ENCODE data around the gene C6orf15.
"Not testable (repeated sequence)": the region's sequence is repeated elsewhere in the genome, so short reads cannot be mapped to it uniquely, and the experiment has no call there.

Gene C6orf15

DNA sequence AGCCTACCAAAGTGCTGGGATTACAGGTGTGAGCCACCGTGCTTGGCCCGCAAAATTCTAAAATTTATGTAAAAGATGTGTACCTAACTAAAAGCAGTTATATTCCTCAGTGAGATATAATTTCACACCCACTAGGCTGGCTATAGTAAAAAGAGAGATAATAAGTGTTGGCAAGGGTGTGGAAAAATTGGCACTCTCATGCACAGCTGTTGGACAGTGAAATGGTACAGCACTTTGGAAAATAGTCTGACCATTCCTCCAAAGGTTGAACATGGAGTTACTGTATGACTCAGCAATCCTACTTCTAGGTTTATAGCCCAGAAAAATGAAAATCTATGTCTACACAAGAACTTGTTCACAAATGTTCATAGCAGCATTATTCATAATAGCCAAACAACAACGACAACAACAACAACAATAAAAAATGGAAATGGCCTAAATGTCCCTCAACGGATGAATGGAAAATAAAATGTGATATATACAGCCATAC lies 13.9 kb downstream of the C6orf15 start:
- DNase-seq = no peak

DNA sequence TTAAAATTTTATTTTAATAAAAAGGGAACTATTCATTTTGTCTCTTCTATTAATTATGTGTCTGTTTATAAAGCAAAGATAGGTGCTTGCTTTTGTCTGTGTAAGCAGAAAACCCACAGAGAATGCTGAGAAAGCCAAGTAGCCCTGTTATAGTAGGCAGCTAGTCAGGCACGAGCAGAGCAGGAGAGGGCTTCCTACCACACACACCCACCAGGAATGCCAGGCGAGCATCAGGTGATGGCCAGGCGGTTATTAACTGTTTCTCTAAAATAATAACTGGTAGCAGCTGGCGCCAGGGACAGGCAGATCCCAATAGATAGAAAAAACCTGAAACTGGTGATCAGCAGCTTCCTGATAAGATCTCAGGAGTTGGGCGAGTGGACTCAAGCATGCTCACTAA lies 15.7 kb downstream of the C6orf15 start:
- no peak for DNase-seq

DNA sequence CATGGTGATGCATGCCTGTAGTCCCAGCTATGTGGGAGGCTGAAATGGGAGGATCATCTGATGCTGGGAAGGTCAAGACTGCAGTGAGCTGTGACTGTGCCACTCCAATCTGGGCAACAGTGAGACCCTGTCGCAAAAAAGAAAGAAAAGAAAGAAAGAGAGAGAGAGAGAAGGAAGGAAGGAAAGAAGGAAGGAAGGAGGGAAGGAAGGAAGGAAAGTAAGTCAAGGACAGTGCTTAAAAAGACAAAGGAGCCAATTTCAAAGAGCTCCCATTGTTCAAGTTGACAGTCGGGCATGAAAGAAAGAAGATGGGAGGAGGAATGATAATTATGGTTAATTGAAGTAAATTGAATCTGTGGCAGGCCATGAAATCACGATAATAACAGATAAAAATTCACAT lies 16.2 kb downstream of the C6orf15 start:
- DNase-seq = no peak

DNA sequence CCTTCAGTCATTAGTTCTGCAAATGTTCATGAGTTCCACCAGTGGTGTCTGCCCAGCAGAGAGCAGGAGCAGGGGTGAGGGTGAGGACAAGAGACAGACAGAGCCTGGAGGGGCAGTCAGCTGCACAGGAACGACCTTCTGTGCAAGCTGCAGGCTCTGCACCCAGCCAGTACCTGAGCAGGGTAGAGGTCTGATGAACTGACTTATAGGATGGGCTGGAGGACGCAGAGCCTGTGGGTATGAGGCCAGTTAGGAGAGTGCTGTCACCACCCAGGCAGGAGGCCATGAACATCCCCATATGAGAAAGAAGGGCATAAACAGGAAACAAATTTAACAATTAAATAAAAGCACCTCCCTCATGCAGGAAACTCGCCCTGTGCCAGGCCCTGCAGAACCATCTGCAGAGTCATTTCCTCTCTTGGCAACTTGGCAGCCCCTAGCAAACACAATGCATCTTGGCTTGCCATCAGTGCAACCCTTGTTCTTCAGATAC lies 17.9 kb downstream of the C6orf15 start:
- DNase-seq = peak; percentile 49

DNA sequence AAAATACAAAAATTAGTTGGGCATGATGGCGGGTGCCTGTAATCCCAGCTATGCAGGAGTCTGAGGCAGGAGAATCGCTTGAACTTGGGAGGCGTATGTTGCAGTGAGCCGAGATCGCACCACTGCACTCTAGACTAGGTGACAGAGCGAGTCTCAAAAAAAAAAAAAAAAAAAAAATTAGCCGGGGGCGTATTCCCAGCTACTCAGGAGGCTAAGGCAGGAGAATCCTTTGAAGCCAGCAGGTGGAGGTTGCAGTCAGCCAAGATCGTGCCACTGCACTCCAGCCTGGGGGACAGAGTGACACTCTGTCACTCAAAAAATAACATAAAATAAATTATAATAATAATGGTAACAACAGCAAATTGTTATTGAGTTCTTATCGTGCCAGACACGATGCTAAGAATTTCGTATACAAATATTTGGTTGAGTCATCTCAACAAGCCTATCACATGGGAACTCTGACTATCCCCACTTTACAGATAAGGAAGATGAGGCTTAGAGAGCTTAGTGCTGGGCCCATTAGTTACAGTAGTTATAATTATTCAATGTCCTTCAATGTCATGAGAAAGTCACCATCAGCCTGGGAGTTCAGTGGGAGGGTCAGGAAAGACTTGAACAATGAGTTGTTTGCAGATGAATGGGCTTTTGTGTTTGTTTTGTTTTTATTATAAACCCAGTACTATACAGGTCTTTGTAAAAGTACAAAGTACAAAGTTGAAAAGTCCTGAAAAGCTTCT lies 19.4 kb downstream of the C6orf15 start:
- no peak for DNase-seq

DNA sequence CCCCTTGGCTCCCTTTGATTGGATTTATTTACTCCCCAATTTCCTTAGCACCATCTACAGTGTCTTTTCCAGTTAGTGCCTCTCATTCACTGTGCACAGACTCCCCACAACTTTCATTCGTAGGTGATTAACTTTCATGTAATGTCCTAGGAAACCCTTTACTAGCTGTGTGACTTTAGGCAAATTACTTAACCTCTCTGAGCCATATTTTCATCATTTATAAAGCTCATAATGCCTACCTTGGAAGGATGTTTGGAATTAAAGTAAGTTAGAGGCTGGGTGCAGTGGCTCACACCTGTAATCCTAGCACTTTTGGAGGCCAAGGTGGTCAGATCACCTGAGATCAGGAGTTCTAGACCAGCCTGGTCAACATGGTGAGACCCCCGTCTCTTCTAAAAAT lies 20.1 kb downstream of the C6orf15 start:
- no peak for DNase-seq

DNA sequence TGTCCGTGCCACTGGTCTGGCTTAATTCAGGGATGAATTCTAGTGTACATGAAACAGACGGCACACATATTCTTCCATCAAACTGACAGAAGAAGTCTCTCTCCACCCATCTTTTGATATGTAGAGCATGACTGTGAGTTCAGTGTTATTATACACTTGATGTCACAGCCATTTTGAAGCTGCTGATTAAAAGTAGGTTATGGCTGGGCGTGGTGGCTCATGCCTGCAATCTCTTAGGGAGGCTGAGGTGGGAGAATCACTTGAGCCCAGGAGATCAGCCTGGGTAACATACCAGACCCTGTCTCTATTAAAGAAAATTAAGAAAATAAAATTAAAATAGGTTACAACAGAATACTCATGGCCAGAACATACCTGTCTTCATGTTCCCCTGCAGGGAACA lies 20.7 kb downstream of the C6orf15 start:
- DNase-seq = no peak

DNA sequence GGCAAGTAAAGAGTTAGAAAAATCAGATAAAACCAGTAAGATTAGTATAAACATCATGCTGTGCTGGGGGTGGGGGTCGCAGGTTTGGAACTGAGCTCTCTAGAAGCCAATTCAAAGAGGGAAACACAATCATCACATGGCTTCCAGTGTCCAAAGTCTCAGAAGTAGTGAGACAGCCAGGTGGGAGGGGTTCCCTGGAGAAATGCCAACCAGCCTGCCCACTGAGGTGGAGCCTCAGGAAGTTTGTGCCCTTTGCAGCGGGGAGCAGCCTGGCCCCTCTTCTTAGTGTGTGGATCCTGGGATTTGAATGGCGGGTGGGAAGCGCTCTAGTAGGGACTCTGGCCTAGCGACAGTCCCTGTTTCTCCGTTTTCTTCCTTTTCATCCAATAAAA lies 21.4 kb downstream of the C6orf15 start:
- no peak for DNase-seq

DNA sequence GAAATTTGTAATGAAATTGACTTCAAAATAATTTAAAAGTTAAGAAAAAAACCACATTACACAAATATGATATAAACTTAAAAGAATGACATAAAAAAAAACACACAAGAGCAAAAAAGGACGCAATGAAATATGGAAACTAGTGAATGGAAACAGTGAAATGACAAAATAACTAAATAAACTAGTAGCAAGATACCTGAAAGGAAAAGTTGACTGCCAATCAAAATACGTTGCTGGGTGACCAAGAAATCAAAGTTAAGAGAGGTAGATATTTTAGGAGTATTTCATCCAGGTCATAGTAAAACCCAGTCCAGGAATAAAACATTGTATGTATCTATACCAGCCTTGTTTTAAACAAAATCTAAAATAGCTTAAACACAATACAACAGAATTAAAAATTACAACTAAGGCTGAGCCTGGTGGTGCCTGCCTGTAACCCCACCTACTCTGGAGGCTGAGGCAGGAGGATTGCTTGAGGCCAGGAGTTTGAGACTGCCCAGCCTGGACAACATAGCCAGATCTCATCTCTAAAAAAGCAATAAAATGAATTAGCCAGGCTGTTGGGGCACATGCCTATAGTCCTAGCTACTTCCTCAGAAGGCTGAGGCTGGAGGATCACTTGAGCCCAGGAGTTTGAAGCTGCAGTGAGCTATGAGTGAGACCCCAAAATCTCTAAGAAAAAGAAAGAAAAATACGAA lies 22.0 kb downstream of the C6orf15 start:
- DNase-seq = no peak

DNA sequence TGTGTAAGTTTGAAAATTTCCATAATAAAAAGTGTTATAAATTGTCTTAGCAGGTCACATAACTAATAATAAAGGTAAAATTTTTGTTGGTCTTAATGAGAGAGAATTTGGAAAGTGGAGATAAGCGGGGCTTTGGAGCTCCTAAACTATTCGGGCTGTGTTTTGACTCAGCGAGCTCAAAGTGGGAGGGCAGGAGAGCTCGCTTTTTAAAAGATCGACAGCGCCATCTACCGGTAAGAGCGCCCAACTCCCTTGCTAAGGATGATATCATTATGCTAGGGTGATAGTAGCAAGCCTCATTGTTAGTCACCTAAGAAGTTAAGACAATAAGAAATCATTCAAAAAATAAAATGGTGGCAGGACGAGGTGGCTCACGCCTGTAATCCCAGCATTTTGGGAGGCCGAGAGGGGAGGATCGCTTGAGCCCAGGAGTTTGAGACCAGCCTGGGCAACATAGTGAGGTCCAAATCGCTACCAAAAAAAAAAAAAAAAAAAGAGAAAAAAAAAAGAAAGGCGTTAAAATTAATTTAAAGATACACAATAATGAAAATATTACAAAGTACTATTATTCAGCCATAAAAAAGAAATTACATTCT lies 24.8 kb downstream of the C6orf15 start:
- DNase-seq = peak; percentile 51

DNA sequence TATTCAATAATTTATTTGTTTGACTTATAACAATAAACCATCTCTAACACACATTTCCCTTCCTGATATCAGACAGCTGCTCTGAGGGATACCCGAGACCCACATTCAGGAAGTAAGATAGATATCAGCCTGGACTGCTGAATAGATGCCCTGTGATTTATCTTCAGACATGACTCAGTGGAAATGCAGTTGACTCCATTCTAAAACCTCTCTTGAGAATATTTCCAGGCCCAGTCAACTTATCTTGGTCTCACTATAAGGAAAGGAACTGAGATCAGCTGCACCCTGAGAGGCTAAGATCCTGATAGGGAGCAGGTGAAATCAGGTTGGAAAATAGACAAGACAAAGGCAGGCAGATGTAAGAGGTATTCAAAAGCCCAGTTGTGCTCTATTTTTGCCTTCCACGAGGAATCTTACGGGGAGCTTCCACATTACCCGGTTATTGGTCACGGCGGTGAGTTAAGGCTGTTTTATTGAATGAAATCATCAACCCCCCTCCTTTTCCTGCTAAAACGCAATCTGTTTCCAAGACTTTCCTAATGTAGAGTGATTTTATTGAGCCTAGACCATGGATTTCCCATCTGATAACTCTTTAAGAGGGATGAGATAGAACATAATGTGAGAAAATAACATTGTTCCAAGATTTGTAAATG lies 25.5 kb downstream of the C6orf15 start:
- no peak for DNase-seq

DNA sequence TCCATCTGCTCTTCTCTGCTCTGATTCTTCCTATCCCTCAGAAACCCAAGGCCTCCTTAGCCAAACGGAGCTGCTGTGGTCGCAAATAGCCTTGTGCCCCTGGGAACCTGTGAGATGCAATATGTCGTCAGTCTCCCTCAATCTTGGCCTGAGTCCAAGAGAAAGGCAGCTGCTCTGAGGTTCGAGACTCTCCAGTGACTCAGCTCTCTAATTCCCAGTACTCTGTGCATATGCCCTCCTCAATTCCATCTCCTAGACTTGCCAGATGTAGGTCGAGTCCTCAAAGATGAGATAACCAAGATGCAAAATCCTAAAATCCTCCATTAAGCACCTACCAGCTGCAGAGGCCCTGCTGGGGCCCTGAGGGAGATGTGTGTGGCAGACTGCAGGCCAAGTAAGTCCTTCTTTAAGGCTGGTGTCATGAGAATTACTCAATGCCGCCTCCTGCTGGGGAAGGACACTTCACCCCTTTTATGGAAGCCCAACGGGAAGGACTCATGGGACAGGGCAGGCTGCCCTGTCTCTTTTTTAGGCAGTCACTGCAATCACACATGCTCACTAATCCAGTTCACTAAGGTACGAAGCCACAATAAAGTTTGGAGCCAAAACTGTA lies 28.5 kb downstream of the C6orf15 start:
- no peak for DNase-seq

DNA sequence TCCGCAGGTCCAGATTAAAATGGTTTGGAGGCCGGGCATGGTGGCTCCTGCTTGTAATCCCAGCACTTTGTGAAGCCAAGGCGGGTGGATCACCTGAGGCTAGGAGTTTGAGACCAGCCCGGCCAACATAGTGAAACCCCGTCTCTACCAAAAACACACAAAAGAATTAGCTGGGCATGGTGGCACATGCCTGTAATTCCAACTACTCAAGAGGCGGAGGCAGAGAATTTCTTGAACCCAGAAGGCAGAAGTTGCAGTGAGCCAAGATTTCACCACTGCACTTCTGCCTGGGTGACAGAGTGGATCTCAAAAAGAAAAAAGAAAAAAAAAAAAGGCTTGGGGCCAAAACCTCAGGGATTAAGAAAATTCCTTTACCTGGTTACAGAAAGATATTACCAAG lies 30.5 kb downstream of the C6orf15 start:
- DNase-seq = no peak

DNA sequence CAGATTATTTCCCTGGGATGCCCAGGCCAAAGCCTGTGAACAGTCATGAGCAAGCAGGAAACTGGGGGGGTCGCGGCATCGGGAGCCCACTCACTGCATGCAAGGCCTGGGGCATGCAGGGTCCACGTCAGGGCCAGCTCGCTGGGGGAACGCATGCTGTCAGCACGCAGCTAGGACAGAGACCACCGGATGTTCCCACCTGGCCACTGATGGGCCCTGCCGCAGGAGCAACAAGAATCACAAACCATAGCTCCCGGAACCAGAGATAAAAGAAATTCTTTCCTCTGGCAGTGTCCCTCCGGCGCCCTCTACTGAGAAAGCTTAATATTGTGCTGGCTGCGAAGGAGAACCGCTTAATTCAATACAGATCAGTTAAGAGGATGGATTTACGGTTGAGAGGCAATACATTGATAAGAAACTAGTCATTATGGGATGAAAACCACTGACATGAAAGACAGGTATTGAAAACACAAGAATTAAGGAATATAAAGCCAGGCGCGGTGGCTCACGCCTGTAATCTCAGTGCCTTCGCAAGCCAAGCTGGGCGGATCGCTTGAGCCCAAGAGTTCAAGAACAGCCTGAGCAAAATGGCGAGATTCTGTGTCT lies 32.6 kb downstream of the C6orf15 start:
- DNase-seq = no peak

DNA sequence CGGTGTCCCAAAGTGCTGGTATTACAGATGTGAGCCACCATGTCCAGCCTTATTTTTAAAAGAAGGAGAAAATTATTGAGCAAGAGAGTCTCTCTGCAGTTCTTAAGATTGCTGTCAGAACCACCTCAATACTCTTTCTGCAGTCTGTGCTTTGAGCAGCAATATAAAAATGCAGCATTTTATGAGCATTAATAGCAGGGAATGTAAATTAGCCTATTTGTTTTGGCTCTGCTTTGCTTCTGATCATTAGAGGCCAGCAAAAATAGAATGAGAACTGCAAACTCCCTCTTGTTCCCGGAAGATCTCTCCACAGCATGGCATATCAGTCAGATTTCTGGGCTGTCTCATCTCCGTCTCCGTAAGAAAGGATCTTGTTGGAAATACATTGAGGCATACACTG lies 35.8 kb downstream of the C6orf15 start:
- DNase-seq = no peak

DNA sequence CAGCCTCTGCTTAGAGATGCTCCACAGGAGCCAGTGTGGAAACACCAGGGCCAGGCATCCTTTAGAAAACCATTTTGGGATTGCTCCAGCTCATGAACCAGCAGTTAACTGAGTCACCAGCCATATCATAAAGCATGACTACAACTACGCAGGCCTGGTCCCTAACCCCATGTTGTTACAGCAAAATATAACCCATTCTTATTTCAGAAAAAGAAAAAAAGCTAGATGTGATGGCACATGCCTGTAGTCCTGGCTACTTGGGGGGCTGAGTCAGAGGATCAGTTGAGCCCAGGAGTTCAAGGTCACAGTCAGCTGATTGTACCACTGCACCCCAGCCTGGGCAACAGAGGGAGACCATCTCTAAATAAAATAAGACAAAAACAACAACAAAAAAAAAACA lies 36.8 kb downstream of the C6orf15 start:
- no peak for DNase-seq

DNA sequence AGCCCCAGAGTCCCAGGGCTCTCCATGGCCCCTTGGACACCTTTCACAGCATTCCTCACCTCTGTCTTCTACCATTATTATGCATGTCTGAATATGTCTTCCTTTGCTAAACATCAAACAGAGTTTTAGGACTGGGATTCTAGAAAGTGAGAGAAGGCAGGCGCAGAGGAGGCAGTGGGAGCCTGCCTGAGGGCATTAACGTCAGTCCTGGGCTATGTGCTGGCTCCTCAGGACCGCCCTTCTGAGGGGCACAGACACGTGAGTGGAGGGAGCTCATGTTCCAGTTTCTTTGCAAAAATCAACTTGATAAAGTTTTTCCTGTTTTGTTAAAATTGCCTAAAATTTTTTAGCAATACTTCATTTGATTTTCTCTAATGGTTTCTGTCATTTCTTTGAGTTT lies 38.0 kb downstream of the C6orf15 start:
- DNase-seq = no peak

DNA sequence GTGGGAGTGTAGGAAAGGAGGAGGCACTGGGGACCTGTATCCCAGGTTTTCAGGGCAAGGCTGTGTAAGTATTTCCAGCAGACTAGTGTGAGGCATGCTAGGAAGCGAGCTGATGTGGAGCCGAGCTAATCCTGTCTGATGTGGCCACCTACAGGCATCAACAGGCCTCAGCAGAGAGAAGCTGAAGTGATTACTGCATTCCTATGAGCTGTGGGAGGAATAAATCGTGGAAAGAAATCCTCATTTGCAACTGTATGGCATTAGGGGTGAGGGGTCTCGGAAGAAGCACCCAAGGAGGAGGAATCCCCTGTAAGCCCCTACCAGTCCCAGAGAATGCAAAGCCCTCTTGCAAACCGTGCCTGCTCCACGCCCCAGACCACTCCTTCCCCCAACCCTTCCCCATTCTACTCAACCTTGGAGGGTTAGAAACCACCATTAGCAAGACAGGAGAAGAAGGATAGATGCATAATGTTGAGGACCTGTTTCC lies 41.6 kb downstream of the C6orf15 start:
- no peak for DNase-seq

DNA sequence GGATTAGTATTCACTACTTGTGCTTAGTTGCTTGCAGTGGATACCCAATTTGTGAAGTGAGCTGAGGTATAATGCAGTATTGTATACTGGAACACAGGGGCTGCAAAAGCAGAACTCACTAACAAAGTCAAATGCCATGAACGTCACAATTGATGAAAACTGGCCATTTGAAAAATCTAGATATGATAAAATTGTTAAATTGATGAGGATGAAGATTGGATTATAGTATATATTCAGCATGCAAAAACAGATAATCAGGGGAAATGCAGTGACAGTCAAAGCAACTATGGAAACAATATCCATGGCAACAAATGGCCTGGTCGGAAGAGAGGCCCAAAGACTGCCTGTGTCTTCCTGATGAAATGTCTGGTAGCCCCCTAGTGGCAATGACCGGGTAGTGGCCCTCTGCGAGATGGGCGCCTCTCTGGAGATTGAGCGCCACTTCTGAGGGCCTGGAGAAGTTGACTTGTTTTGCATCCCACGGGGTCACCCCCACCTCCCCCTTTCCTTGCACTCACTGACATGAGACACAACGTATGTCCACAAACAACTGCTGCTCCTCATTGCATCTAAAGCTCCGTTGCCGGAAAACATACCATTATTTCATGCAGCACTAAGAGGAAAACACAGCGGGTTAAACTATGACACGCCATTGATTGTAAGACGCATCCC lies 43.6 kb downstream of the C6orf15 start:
- peak; percentile 18 for DNase-seq

DNA sequence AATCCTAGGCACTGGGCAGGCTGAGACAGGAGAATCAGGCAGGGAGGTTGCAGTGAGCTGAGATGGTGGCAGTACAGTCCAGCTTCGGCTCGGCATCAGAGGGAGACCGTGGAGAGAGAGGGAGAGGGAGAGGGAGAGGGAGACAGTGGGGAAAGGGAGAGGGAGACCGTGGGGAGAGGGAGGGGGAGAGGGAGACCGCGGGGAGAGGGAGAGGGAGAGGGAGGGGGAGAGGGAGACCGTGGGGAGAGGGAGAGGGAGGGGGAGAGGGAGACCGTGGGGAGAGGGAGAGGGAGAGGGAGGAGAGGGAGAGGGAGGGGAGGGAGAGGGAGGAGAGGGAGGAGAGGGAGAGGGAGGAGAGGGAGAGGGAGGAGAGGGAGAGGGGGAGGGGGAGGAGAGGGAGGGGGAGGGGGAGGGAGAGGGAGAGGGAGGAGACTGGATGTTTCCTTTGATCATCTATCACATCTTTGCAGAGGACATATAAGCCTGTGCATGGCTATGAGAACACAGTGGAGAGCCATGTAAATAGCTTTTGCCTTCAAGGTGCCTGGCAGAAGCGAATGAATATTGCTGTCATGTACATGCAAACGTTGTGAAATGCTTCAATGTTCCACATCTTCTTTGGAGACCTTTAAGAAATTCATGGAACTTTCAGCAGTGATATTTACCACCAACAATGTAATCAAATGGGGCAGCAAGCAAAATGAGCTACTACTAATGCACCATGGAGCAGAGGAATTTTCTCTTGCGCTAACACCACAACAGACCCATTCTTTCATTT lies 44.3 kb downstream of the C6orf15 start:
- not testable (repeated sequence) for DNase-seq

DNA sequence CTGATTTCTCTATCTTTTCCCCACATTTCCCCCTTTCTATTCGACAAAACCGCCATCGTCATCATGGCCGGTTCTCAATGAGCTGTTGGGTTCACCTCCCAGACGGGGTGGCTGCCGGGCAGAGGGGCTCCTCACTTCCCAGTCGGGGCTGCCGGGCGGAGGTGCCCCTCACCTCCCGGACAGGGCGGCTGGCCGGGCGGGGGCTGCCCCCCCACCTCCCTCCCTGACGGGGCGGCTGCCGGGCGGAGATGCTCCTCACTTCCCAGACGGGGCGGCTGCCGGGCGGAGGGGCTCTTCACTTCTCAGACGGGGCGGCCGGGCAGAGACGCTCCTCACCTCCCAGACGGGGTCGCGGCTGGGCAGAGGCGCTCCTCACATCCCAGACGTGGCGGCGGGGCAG lies 45.3 kb downstream of the C6orf15 start:
- DNase-seq = not testable (repeated sequence)
